NCI-H1436 (cell line): ENCODE measurements around the gene GRID1.
"Not testable (repeated sequence)": the region's sequence is repeated elsewhere in the genome, so short reads cannot be mapped to it uniquely, and the experiment has no call there.

ENCODE experiments used
- DNase-seq: peaks from one replicate; lab custom pipeline; 2025; lab: John Stamatoyannopoulos, UW

Gene GRID1

DNA sequence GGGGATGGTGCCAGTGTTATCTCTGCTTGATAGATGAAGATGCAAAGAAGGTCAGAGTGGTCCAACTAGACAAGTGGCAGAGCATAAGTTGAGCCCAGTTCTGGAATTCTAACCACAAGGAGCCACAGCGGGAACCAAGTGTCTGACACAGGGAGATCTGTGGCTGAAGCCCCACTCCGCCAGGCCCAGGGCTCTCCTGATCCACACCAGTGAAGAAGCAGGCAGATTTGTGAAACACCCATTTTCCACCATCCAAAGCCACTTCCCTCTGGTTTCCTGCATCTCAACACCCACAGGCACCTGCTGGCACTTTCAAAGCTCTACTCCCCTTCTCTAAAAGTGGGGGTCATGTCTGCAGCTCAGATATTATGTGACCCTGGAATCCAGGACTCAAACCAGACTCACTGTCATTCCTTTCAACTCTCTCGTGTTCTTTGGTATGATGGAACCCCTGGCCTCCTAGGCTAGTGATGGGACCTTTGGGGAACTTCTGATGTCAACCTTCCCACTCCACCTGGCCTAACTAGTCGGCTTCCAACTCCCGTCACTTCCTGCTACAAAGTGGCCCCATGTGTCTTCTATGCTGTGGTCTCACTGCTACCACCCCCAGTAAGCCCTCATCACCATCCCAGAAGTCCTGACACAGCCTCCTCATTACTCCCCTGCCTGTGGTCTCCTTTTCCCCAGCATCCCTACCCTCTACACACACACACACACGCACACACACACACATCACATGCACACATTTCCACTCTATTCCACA is 177.6 kb downstream of the GRID1 start:
- DNase-seq = no peak

DNA sequence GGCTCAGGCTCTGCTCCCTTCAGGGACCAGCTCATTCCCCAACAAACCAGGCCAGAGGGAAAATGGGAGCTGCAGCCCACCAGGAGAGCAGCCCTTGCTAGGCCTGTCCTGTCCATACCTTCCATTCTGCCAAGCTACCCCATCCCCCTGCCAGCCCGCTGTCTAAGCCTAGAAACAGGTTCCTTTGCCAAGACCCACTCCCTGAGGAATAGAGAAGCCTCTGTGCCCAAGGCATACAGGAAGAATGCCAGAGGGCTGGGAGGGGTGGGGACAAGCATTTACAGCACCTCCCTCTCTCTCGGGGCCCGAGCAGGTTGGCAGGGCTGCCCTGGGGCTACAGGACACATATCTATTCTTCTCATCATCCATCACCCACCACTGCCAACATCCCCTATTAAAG is 178.3 kb downstream of the GRID1 start:
- DNase-seq = no peak

DNA sequence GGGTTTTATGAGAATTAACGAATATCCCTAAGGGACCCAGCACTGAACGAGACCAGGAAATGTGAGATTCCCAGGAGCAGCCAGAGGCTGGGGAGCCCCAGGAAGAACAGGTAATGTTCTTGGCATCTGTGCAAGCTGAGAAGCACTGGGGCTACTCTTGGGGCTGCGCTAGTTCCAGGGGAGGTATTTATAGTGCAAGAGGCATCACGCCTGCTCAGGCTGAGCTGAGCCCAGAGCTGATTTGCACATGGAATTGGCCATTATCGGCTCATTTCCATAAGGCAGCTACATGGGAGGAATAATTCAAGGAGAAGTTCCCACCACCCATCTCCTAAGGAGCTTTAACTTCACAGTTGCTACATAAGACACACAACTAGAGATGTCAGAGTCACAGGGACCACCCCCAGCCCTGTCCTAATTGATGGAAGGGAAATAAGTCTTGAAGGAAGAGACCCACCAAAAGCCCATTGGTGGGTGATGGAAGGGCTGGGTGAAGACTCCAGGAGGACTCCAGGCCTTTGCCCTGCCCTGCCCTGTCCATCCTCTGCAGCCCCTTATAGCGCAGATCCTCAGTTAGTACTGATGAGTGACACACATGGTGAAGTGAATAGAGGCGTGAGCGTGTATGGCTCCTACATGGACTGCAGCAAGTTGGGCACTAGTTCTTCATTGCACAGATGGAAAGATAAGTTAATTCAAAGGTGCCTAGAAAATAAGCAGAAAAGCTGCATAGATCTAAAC is 178.9 kb downstream of the GRID1 start:
- no peak for DNase-seq

DNA sequence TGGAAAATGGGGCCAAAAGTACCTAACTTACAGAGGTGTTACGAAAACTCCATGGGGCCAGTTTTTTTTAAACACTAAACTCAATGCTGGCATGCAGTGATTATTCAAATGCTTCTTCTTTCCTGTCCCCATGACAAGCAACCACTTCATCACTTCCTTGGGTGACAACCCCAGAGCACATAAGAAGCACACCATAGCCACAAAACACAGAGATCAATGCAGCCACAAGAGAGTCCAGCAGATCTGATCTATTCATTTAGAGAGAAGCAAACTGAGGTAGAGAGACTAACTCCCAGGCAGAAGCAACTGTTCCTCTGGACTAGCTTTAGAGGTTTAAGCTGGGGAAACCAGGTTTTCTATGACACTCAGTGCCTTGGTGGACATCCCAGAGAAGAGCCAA is 180.0 kb downstream of the GRID1 start:
- no peak for DNase-seq

DNA sequence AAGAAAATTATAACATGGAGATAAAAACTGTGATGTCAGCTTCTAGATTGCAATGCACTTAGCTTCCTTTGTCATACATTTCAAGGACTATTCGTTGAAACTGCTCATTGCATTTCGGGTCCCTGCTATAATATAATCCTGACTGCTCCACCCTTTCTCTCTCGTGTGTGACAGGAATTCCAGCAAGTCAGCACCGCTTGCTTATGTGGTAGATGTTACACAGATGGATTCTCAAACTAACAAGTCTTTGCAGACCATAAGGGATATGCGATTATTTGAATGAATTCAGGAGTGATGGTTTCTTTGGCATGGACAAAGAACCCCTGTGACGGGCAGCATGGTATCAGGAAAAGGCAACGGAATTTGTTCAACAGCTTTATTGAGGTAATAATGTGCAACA is 184.0 kb downstream of the GRID1 start:
- DNase-seq = no peak

DNA sequence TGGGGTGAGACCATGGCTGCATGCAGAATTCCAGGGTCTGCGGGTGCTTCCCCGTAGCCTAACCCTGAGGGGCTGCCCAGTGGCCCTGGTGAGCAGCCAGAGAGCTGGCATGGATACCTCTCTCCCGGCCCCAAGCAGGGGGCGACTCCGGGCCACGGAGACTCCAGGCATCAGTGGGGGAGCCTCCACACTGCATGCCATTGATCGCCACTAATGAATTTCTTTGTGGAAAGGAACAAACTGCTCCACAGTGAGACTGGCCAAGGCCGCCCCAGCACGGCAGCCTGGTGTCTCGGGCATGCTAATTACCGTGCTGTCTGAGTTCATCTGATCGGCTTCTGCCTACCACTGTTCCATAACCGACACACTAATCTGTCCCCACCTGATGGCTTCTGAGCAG is 184.4 kb downstream of the GRID1 start:
- DNase-seq = no peak

DNA sequence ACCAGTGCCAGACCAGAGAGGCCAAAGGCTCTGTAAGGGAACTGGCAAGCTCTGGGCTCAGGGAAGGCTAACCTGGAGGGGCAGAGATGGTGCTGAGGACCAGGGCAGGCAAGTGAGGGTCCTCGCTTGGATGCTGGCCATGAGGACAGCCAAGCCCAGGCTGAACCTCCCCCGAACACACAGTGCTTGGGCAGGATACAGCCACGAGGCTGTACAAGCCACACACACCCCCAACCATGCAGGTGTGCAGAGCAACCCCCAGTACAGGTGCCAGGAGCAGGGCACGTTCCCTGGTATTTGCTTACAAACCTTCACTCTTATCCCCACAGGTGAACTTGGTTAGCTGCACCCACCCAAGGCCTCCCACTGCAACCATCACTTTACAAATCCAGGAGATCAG is 185.7 kb downstream of the GRID1 start:
- no peak for DNase-seq

DNA sequence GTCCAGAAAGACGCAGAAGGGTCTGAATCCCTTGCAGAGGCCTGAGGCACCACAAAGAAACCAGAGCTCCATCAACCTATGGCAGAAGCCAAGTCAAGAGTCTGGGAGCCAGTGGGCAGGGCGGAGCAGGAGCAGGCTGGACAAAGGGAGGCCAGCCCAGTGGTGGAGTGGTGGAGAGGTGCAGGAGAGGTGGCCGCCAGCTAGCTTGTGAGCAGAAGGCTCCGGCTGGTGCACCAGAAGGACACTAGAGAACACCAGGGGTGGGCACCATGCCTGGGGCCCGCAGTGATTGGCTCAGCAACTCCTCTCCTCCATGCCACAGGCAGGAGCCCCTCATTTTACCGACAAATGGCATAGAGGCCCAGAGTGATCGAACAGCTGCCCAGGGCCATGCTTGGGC is 186.6 kb downstream of the GRID1 start:
- no peak for DNase-seq

DNA sequence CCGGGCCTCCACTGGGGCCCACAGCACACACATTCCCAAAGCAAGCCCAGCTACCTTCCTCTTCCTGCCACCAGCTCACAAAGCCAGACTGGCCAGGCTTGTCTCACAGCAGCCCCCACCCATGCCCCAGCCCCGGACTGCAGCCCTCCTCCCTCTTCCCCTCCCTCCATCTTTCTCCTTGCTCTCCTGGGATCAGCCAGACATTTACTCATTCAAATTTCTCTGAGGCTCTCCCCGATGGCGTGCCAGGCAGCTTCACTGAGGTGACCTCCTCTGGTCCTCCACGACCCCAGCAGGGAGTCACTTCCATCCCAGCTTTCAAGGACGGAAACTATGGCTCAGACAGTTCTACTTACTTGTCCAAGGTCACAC is 187.5 kb downstream of the GRID1 start:
- no peak for DNase-seq

DNA sequence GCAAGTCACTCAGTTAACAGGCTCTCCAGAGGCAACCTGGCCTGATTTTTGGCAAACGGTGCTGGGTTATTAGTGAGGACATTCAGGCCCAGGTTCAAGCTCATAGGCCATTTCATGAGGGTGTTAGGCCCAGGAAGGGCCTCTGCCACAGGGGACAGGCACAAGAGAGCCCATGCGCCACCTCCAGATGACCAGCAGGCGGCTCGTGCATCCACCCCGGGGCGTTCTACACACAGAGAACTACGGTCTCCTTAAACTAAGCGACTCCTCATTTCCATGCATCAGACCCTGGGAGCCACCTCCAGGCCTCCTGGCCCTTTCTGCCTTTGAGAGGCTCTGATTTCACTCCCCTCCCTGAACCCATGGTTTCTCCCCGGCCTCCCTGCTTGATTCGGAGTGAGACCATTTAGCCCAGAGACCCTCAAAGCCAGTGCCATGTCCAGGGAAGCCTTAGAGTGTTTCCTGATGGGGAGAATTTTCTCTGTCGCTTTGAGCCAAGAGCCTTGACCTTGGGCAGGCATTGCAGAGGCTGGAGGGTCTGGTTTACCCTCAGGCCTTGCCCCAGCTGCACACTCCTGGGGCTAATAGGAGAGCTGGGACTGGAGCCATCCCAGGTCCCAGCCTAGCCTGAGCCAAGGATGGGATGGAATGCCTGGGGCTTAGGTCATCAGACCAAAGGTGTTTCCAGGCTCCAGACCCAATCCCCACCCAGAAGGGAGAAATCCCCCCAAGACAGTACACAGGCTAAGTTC is 188.0 kb downstream of the GRID1 start:
- peak; percentile 44 for DNase-seq

DNA sequence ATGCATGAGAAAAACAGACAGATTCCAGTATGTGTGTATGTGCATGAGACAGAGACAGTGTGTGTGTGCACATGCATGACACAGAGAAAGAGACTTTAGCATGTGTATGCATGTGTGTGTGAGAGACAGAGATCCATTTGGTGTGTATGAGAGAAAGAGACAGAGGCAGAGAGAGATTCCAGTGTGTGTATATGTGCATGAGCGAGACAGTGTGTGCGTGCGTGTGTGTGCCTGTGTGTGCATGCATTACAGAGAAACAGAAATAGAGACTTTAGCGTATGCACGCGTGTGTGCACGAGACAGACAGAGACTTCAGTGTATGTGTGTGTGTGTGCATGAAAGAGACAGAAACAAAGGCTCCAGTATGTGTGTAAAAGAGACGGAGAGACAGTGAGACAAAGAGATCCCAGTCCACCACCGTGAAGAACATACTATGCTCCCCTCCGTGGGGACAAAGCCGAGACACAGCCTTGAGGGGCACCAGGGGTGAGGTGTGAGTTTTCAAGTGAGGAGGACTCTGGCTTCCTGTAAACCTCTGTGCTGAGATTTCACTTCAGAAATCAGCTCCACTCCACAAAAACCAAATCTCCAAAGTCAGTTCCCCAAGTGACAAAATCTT is 188.9 kb downstream of the GRID1 start:
- DNase-seq = no peak

DNA sequence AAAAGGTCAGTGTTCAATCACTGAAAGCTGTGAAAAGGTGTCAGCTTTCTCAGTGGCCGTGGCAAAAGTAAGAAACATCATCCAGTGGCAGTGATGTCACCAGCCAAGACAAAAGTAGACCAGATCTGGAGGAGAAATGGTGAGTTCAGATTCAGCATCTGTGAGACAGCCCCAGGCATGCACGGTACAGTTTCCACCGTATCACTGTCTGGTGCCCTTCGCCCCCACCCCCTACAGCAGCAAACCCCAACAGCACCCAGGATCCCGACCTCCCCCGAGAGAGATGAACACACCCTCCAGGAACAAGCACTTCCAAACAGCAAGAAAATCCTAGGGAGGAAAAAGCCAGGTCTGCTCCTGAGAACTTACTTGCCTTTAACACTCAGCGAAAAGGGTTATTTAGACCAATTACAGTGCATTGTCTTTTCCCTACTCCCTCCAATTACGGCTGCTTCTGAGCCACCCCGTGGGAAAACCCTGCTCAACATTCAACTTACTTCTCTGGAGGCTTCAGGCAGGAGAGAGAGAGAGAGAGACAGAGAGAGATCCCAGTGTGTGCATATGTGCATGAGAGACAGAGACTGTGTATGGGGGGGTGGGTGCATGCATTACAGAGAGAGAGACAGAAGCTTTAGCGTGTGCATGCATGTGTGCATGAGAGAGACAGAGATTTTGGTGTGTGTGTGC is 189.6 kb downstream of the GRID1 start:
- DNase-seq = peak; percentile 16

DNA sequence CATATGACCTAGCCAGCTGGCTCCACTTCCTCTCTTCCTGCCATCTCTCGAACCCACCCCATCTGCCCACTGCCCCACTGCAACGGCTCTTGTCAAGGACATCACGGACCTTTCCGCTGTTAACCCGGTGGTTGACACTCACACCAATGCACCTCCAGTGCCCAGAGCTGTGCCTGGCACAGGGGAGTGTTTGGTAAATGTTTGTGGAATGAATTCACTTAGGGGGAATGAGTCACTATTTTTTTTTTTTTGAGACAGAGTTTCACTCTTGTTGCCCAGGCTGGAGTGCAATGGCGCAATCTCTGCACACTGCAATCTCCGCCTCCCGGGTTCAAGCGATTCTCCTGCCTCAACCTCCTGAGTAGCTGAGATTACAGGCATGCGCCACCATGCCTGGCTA is 191.1 kb downstream of the GRID1 start:
- DNase-seq = not testable (repeated sequence)

DNA sequence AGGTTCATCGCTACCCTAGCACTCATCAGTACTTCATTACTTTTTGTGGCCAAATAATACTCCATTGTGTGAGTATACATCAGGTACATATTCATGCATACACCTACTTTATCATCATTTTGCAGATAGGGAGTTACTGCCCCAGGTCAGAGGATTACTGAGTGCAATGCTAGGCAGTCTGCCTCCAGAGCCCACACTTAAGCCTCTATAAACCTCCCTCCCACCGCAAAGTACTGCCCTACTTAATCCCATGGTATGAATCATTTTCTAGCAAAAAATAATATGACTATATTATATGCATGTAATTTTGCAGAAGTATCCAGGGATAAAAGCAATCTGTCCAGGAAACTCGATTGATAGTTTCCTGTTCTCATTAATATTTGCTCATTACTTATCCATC is 194.3 kb downstream of the GRID1 start:
- DNase-seq = no peak

DNA sequence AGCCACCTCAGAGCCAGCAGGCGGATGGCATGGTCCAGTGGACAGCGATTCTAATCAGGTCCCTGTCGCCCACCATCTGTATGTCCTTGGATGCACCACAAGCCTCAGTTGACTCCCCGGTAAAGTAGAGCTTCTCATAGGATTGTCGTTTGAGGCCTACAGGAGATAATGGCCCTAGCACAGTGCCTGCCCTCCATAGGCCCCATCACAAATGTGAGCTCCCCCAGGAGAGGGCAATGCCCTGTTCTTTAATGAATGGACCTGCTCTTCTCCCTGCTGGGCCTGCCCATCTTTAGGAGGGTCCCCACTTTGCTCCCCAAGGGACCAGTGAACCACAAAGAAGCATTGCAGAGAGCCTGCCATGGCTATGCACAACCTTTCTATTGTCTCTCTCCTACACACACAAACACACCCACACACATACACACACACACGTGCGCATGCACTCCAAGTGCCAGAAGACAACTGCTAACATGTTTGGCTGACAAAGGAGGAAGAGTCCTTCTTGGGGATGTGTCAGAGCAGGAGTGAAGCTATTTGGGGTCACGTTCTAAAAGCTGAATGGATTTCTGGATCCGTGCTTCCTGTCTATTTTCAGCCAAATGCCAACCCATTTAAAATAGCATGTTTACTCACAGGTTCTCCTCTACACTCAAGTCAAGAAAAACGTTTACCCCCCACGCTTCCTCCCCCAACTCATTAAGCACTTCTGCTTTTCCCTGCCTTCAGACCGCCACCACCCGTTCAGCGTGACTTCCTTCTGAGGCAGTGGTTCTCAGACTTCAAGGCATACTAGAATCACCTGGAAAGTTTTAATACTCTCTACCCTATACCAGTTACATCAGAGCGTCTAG is 196.1 kb downstream of the GRID1 start:
- no peak for DNase-seq

DNA sequence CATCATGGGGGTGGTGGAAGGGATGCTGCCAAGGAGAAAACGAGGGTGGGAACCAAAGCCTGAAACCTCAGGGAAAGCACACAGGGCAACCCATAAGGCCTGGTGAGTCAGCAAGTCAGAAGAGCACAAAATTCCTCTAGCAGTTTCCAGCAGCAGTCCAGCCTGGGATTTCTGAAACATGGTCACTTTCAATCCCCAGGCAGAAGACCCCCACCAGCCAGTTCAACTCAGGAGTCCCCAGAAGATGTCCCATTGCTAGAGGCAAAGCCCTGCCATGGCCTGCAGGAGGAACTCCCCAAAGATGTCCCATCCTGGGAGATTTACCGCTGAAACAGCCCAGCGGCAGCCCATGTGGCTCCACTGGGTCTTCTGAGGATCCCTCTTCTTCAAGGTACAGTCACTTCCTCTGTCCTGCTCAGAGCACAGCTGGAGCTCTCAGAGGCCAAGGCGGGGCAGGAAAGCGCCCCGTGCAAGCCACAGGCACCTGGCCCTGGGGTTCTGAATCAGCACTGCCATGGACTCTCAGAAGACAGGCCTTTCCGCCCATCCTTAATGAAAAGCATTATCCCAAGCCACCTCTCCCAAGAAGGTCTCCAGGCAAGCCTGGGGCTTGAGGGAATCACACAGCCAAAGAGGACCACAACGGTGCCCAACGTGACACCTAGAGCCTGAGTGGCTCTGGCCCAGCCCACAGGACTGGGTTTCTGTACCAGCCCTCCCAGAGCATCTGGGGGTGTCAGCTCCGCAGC is 196.9 kb downstream of the GRID1 start:
- no peak for DNase-seq

DNA sequence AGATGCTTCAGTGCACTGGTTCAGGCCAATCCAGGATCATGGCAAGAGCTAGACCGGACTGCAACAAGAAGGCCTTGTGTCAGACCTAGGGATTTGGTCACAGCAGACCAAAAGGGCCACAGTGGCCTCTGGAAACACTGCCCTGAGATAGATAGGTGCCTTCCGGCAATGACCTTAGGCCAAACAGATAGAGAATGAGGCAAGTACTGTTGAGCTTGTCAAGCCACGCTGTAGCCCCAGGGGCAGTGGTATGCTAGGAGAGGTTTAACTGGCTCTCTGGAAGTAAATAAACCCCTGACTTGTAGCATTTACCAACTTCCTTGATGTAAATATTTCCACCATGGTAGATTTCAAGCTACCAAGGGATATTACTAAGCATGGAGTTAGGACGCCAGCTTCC is 197.5 kb downstream of the GRID1 start:
- DNase-seq = no peak

DNA sequence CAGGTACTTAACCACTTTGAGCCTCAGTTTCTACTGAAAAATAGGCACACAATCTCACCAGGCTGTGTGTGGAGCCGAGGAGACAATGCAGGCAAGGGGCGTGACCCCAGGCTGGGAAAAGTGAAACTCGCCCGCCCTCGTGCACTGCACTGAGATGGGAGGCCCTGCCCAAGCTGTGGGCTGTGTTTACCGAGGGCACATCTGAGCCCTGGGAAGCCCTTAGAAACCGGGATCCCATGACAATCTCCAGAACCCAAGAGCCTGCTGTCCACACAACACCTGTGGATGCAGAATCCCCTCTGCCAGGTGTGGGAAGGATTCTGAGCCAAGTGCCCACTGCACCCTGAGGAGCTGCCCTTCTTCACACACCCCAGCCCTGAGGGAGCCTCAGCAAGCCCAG is 198.3 kb downstream of the GRID1 start:
- no peak for DNase-seq

DNA sequence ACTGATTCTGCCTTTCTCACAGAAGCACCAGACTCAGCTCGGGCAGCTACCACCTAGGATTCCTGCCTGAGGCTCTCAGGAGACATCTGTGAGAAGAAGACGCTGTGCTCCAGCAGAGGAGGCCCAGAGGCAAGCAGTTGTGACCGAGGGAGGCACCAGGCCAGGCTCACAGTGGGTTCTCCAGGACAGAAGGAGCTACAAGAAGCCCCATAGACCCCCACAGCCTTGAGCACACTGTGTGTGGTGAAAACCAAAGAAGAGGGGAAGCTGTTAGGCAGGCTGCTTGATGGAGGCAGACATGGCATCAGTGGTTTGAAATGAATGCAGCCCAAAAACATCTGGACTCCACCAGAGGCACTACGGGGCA is 198.8 kb downstream of the GRID1 start:
- DNase-seq = no peak

DNA sequence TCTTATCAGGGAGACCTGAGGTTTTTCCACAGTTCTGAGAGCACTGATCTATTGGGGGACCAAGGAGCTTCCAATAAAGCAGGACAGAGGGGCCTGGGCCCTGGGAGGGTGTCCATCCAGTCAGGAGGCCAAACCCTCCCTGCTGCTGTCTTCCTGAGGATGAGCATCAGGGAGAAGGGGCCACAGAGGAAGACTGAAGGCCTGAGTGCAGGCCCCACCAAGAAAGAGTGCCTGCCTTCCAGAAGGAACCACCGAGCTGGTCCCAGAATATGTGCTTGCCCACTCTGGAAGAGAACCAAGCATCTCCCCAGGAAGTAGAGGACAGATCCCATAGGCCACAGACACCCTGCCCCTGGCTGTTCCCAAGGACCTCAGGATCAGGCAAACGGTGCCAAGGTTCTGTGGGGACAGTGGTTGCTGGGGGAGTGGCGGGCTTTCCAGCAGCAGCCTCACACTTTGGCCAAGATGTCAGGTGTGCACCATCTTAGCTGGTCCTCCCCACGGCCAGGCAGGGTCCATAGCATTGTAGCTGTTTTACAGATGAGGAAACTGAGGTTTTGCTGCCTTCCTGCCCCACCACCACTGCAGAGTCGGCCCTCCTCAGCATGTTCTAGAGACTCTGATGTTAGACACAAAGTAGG is 199.4 kb downstream of the GRID1 start:
- DNase-seq = no peak
